Measurements from ENCODE around the gene AKT1S1.

GRCh38 chr19:49857838-49858087, 19.4 kb downstream of the AKT1S1 start:
- no peak for TF ChIP-seq KLF1 (tag by site-specific recombination; IDR thresholded peaks at IDR 0.05)
- TF ChIP-seq, protein P1, sequence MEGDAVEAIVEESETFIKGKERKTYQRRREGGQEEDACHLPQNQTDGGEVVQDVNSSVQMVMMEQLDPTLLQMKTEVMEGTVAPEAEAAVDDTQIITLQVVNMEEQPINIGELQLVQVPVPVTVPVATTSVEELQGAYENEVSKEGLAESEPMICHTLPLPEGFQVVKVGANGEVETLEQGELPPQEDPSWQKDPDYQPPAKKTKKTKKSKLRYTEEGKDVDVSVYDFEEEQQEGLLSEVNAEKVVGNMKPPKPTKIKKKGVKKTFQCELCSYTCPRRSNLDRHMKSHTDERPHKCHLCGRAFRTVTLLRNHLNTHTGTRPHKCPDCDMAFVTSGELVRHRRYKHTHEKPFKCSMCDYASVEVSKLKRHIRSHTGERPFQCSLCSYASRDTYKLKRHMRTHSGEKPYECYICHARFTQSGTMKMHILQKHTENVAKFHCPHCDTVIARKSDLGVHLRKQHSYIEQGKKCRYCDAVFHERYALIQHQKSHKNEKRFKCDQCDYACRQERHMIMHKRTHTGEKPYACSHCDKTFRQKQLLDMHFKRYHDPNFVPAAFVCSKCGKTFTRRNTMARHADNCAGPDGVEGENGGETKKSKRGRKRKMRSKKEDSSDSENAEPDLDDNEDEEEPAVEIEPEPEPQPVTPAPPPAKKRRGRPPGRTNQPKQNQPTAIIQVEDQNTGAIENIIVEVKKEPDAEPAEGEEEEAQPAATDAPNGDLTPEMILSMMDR (tag by site-specific recombination; IDR thresholded peaks at IDR 0.05) = no peak
- TF ChIP-seq, protein P2, sequence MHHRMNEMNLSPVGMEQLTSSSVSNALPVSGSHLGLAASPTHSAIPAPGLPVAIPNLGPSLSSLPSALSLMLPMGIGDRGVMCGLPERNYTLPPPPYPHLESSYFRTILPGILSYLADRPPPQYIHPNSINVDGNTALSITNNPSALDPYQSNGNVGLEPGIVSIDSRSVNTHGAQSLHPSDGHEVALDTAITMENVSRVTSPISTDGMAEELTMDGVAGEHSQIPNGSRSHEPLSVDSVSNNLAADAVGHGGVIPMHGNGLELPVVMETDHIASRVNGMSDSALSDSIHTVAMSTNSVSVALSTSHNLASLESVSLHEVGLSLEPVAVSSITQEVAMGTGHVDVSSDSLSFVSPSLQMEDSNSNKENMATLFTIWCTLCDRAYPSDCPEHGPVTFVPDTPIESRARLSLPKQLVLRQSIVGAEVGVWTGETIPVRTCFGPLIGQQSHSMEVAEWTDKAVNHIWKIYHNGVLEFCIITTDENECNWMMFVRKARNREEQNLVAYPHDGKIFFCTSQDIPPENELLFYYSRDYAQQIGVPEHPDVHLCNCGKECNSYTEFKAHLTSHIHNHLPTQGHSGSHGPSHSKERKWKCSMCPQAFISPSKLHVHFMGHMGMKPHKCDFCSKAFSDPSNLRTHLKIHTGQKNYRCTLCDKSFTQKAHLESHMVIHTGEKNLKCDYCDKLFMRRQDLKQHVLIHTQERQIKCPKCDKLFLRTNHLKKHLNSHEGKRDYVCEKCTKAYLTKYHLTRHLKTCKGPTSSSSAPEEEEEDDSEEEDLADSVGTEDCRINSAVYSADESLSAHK (tag by site-specific recombination; IDR thresholded peaks at IDR 0.05) = no peak
- TF ChIP-seq ZNF292 (tag by site-specific recombination; IDR thresholded peaks at IDR 0.05; ENCODE audit: borderline replicate concordance, low read depth) = no peak
- no peak for TF ChIP-seq ZBTB44 (tag by site-specific recombination; IDR thresholded peaks at IDR 0.05)
- TF ChIP-seq SP2 (tag by site-specific recombination; IDR thresholded peaks at IDR 0.05) = no peak
- no peak for TF ChIP-seq ZNF324 (tag by site-specific recombination; IDR thresholded peaks at IDR 0.05)
- no peak for TF ChIP-seq REST (tag by site-specific recombination; IDR thresholded peaks at IDR 0.05)
- no peak for TF ChIP-seq AEBP2 (tag by site-specific recombination; IDR thresholded peaks at IDR 0.05; ENCODE audit: borderline replicate concordance)
